ENCODE results near the gene PFKM.
"Not testable (repeated sequence)": the region's sequence is repeated elsewhere in the genome, so short reads cannot be mapped to it uniquely, and the experiment has no call there.

PFKM gene

DNA sequence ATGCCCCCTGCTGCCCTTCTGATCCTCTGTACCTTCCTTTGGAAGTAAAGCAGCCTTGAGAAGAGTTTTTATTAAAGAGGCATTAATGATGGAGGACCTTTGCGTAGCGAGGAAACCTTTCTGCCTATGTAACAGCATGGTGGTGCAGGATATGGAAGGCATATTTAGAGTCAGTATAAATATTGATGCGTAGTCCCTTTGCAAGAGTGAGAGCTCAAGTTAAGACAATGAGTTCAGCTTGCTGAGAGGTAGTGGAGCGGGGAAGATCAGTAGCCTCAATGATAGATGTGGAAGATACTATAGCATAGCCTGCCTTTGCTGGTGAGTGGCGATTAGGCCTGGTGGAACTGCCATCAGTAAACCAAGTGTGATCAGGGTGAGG lies 7.9 kb upstream of the PFKM start:
- not testable (repeated sequence) for DNase-seq (ENCODE audit: low spot score)

DNA sequence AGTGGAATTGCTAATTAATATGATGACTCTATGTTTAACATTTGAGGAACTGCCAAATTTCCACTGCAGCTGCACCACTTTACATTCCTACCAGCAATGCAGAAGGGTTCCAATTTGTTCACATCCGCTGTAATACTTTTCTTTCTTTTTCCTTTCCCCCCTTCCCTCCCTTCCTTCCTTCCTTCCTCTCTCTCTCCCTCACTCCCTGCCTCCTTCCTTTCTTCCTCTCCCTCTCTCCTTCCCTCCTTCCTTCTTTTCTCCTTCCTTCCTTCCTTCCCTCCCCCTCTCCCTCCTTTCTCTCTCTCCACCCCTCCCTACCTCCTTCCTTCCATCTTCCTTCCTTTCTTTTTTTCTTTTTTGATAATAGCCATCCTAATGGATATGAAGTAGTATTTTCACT lies 3.2 kb upstream of the PFKM start:
- DNase-seq (ENCODE audit: low spot score), result no peak

DNA sequence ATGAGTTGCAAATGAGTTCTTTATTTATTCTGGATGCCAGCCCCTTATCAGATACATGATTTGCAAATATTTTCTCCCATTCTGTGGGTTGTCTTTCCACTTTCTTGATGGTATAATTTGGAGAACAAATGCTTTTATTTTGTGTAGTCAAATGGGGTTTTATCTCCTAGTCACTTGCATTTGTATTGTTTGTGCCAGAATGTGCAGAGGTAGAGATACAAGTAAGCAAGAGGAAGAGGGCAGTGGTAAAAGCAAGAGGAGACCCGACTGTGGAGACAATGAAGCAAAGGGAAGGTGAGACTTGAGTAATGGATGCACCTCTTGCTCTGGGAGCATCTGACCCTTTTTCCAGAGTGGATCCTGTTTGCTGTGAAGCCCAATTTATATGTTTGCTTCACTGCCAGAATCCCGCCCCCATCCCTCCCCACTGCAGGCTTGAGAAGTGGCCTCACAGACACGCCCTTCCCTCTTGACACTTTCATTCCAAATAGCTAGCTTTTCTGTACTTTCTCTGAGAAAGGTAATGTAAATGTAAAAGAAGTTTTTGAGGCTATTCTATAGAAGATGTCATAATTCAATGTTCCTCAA lies 786 bp upstream of the PFKM start:
- no peak for DNase-seq (ENCODE audit: low spot score)

DNA sequence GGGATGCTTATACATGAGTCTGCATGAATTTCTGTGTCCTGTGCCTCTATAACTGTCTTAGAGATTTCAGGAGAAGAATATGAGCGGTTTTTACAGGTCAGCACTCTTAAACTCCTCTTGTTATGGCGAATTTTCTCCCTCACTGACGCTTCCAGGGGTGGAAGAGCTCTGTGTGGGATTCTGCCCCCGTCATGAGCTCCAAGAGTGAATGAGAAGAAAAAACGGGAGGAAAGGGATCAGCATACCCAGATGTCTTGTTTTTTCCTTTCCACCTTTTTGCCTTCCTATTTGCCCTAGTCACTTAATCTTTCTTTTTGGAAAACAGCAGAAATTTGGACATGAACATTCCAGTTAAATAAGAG lies 651 bp downstream of the PFKM start:
- no peak for DNase-seq (ENCODE audit: low spot score)

DNA sequence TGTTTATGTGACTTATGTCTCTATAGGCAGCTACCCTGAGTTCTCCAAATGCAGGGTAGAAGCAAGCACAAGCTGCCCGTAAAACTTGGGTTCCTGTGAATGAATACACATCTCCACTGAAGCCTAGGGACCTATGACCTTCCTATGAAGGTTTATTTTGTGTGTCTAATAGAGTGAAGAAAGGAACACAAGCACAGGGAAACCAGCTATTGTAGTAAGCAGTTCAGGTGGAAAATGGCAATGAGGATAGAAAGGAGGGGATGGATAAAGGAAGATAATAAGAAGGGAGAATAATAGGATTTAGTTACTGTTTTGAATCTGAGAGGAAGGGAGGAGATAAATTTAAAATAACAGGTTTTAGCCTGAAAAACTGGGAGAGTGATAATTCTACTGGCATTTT lies 2.4 kb downstream of the PFKM start:
- DNase-seq (ENCODE audit: low spot score), result no peak

DNA sequence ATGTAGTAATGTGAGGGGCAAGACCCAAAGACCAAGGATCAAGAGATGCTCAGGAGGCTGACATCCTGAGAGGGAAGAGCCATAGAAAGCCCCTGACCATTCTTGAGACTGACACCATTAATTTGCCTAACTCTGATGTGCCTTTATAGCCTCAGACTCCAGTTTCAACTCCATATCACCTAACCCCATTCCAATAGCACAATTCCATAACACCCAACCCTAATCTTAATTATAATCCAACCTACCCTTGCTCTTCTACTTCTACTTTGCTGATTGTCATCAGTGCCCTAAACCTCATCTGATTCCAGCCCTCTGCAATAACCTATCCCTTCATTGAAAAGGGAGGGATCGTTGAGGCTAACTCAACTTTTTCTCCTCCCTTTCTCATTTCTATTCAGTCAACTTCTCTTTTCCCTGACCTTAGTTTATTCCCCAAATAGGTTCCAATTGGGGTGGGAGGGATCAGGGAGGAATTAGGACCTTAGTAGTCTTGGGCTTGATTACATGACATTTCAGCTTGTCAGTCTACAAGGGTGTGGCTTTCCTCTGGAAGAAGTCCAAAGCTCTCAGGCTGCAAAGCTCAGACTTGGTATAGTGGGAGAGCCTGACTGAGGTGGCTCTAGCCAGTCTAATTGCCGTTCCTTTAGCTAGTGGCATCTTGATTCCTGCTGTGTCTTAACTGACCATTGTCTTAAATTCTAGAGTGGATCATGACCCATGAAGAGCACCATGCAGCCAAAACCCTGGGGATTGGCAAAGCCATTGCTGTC lies 3.1 kb downstream of the PFKM start:
- DNase-seq (ENCODE audit: low spot score), result no peak

DNA sequence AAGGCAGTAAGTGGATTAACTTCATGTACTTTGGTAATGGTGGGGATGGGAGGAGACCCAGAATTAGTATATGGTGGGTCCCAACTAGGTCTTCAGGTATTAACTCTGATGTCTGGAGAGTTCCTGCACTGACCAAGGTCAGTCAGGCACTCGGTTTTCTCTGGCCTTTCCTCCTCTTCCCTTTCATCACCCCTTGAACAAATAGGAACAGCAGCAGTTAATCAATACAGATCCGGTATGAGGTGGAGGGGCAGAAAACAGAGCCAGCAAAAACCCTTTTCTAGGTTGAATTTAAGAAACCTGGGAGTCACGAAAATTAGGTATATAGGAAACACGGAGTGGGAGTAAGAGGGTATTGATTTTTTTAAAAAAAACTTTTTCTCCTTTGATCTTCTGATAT lies 4.0 kb downstream of the PFKM start:
- DNase-seq (ENCODE audit: low spot score), result no peak

DNA sequence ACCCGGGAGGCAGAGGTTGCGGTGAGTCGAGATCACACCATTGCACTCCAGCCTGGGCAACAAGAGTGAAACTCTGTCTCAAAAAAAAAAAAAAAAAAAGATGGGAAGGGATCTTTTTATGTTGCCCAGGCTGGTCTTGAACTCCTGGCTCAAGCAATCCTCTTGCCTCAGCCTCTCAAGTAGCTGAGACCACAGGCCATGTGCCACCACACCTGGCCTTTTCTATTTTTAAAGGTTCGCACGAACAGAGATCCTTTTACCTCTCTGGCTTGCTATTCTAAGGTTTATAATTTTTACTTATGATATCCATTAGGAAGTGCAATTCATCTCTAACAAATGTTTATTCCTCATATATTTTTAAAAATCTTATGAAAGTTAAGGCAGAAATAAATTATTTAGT lies 6.4 kb downstream of the PFKM start:
- not testable (repeated sequence) for DNase-seq (ENCODE audit: low spot score)

DNA sequence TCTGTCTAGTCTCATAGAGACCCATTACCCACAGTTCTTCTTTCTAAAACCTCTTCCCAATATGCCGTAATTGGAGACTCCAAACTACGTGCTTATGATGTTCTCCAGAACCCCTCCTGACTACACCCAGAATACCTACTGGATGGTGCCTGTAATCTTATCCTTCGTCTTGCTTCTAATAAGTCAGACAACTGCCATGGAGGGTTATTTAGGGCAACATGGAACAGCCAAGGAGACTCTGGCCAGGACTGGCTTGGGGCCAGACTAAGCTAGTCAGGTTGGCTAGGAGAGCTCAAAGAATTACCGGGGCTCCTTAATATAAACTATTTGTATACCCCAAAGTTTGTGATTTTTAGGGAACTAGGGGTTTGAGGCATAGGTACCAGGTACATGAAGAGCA lies 6.8 kb downstream of the PFKM start:
- no peak for DNase-seq (ENCODE audit: low spot score)

DNA sequence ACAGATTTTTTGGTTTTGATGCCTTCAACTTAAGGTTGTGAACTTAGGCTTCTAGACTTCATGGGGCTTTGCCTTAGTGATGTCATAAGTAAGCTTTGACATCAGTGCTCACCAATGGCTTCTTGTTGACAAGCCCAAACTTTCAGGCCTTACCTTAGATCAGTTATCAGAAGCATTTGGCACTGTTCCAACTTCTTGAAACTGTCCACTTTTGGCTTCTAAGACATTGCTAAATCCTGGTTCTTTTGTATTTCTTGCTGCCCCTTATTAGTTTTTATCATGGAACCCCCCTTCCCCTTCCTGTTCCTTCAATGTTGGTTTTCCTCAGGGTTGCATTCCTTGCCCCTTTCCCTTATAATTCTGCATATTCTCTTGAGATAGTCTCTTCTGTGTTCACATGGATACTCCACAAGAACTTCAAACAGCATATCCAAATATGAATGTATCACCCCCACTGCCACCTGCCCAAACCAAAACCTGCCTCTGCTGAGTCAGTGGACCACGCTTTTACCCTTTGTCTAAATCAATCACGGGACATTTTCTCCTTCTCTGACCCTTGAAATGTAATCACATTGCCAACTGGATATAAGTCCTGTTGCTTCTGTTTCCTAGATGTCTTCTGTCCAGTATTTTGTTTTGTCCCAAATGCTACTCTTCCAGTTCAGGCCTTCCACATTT lies 7.9 kb downstream of the PFKM start:
- DNase-seq (ENCODE audit: low spot score), result no peak

DNA sequence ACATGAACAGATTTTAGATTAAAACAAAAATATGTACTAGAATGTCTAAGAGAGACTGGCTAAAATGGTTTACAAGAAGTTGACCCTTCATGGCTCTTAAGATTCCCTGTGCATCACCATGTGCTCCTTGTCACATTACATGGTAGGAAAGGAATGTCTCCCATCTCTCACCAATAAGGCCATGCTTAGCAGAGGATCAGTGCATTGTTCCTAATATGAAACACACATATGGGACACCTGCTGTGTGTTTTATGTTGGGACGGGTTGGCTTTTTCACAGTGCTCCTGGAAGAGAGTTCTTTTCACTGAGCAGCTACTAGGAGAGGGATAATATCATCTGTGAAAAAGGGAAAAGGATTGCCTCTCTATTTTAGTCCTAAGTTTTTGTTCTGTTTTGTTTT lies 9.6 kb downstream of the PFKM start:
- no peak for DNase-seq (ENCODE audit: low spot score)

DNA sequence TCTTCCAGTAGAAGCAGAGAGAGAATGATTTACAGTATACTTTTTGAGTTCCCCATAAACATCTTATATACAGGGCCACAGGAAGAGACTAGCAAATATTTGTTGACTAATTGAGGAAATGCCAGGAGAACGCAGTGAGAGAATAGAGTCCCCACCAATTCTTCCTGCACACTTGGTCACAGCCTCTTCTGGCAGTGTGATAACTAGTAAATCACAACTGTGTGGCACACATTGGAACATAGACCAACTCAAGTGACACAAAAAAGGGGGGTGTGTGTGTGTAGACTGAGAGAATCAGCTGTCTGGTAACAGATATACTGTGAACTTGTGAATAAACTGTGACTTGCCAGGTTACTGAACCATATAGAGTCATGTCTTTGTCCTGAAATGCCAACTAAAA lies 10.2 kb downstream of the PFKM start:
- DNase-seq (ENCODE audit: low spot score), result no peak

DNA sequence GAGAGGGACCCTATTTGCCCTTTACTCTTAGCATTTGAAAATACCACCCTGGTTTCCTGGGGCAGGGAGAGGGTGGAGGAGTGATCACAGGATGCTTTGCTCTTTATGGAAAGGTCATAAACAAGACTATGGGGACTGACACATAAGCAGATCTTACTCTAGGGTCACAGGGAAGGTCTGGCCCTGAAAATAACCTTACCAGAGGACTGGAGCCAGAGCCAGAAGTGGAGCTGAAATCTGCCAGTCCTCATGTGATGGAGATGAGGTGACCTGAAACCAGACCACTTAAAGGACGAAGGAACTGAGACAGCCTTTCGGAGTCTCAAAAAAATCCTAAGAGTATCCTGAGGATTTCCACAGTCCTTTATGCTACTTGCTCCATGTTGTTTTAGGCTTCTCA lies 12.4 kb downstream of the PFKM start:
- no peak for DNase-seq (ENCODE audit: low spot score)

DNA sequence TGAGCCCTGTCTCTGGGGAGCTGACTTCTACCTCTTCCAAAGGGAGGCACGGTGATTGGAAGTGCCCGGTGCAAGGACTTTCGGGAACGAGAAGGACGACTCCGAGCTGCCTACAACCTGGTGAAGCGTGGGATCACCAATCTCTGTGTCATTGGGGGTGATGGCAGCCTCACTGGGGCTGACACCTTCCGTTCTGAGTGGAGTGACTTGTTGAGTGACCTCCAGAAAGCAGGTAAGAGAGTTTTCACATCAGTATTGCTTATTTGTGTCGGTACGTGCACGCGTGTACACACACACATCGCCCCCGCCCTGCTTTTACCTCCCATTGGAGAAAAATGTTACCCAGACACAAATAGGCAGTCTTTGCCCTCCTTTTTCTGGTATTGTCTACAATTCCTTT lies 13.7 kb downstream of the PFKM start:
- no peak for DNase-seq (ENCODE audit: low spot score)

DNA sequence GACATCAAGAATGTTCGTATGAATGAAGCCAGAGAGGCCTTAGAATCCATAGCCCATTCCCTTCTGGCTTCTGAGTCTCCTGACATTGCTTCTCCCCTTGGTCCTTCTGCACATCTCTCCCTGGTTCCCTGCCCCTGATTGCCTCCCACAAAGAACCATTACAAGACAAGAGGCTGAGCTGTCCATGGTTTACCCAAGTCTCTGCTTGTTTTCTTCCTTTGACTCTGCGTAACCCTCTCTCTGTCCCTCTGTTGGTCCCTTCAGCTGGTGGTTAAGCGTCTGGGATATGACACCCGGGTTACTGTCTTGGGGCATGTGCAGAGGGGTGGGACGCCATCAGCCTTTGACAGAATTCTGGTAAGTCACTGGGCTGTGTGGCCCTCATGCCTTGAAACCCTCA lies 15.9 kb downstream of the PFKM start:
- no peak for DNase-seq (ENCODE audit: low spot score)

DNA sequence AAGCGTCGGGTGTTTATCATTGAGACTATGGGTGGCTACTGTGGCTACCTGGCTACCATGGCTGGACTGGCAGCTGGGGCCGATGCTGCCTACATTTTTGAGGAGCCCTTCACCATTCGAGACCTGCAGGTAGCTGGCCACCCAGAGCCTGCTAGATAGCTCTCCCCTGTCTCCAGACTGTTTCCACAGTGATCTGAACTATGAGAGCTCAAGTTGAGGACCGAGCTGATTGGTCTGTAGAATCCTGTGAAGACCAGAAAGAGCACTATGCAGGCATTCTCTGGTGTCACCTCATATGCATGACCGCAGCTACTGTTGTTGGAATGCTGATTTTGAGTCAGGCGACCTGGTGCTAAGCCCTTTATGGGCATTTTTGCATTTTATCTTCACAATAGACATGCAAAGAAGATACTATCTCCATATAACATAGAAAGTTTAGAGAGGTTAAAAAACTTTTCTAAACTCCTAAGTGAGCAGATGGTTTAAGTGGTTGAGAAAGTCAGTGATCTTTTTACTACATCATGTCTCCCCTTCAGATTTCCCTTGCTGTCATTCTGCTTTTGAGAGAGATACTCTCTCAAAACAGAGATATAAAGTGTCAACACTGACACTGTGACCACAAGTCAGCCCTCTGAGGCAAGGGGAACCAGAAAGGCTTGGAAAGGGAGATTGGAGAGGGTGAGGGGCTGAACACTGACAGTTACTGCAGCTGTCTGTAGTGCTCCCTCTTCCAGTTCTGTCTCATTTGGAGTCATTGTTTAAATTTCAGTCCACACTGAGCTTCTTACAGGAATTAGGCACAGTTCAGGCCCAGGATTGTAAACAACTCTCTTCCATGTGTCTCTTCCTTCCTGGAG lies 23.9 kb downstream of the PFKM start:
- no peak for DNase-seq (ENCODE audit: low spot score)

DNA sequence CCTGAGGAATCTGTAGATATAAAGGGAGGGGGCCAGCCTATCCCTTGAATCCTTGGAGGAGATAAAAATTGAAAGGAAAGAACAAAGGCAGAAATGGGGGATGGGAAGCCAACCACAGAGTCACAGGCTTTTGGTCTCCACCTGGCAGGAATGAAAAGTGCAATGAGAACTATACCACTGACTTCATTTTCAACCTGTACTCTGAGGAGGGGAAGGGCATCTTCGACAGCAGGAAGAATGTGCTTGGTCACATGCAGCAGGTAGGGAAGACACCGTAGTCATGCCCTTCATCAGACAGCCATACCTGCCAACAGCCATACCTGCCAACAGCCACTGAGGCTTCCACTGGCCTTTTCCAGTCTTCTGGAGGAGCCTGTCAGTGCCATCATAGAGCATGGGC lies 24.7 kb downstream of the PFKM start:
- no peak for DNase-seq (ENCODE audit: low spot score)

DNA sequence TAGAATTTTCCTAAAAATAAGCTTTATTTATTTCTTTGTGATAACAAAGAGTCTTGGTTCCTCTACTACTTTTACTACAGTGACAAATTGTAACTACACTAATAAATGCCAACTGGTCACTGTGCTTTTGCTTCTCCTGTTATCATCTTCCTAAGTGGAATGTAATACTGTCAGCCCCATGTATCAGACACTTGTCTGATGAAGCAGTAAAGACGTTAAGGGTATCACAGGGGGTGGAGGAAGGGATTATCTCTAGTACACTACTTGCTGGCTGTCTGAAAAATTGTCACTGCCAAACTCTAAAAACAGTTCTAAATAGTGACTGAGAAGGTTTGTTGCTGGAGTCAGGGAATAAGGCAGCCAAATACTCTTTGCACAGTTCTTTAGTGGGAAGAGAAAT lies 26.8 kb downstream of the PFKM start:
- DNase-seq (ENCODE audit: low spot score), result no peak

DNA sequence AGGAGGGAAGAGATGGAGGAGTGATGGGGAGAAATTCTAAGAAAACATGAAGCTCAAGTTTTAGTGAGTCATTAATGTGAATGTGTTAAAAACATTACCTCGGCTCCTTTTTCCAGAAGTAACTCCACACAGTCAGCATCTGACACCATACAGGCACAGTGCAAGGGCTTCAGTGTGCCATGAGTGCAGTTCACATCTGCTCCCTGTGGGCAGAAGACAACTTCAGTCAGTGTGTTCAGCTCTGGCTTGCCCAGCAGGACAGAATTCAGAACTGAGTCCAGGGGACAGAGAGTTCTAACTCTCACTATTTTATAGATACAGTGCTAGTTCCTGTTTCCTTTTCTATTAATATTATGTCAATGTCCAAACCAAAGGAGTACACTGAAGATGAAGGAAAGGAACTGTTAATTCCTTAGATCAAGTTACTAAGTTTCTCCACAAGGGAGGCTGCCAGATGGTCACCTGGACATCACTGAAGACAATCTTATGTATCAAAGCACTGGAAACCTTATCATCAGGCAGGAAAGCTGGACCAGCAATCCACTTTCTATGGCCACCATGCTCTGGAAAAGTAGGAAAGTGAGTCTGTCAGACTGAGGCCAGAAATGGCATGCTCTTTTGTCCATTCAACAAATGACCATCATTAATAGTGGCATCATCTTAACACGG lies 32.1 kb downstream of the PFKM start:
- no peak for DNase-seq (ENCODE audit: low spot score)

DNA sequence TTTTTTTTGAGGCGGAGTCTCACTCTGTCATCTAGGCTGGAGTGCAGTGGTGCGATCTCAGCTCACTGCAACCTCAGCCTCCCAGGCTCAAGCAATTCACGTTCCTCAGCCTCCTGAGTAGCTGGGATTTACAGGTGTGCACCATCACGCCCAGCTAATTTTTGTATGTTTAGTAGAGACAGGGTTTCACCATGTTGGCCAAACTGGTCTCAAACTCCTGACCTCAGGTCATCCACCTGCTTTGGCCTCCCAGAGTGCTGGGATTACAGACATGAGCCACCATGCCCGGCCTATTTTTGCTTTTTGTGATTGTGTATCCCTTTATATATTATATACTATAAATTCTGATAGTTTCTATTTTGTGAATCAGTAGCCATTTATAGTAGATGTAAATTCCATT lies 36.6 kb downstream of the PFKM start:
- DNase-seq (ENCODE audit: low spot score), result not testable (repeated sequence)

DNA sequence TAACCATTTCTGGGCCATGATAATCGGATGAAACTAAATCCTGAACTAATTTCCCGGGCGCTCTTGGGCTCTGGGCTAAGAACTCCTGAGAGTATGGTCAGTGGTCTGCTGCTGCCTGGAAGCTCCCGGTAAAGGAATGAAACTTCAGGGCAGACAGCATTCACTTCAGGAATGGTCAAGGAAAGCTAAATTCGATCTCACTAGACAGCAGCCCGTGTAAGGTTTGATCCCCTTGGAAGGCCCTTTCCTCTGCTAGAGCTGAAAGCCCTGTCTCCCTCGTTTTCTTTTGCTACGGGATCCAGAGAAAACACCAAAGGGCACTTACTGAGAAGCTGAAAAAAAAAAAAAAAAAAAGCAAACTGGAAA lies 37.5 kb downstream of the PFKM start:
- peak; percentile 7 for DNase-seq (ENCODE audit: low spot score)

Measured in RKO (cell line).